Measurements from ENCODE around the gene SMC1B. TPM values are rescaled to one million over a fixed set of nuclear protein-coding genes. Genes with fewer than 3 reads are reported as not detected.
"Not testable (repeated sequence)": the region's sequence is repeated elsewhere in the genome, so short reads cannot be mapped to it uniquely, and the experiment has no call there.

SMC1B gene
- total RNA-seq, 2 donors from 2014 or later, result not detected

- H3K27ac ChIP-seq, result peak overlapping the region; percentile 43 to 75
- TF ChIP-seq, protein P1, sequence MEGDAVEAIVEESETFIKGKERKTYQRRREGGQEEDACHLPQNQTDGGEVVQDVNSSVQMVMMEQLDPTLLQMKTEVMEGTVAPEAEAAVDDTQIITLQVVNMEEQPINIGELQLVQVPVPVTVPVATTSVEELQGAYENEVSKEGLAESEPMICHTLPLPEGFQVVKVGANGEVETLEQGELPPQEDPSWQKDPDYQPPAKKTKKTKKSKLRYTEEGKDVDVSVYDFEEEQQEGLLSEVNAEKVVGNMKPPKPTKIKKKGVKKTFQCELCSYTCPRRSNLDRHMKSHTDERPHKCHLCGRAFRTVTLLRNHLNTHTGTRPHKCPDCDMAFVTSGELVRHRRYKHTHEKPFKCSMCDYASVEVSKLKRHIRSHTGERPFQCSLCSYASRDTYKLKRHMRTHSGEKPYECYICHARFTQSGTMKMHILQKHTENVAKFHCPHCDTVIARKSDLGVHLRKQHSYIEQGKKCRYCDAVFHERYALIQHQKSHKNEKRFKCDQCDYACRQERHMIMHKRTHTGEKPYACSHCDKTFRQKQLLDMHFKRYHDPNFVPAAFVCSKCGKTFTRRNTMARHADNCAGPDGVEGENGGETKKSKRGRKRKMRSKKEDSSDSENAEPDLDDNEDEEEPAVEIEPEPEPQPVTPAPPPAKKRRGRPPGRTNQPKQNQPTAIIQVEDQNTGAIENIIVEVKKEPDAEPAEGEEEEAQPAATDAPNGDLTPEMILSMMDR (IDR thresholded peaks at IDR 0.05), result no peak
- no peak for DNase-seq (ENCODE audit: low spot score)
- peaks cover 18% of the 10 kb centered on the region for H3K36me3 ChIP-seq
- peaks cover 0 to 38% of the 10 kb centered on the region in 2 donors for H3K4me1 ChIP-seq
- H3K27me3 ChIP-seq, result no peaks in the 10 kb centered on the region
- H3K4me3 ChIP-seq, result no peak overlapping the region
- H3K9me3 ChIP-seq, result no peaks in the 10 kb centered on the region
These were observed 81.9 kb downstream of the SMC1B start for GRCh38 chr22:45331486-45331885.

DNA sequence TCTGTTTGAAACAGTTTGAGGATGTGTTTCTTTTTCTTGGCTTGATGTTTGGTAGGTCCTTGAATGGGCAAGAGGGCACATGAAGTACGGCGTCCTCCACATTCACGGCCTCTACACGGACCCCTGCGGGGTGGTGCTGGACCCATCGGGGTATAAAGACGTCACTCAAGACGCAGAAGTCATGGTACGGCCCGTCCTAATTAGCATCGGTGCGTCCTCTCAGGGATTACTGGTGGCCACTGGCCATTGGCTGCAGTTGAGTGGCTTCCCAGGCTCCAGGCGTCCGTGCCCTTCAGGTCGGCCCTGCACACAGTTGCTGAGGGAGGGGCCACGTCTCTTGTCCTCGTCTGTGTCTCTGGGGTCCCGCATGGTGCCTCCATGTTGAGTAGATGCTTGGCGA is 82.9 kb downstream of the SMC1B start:
- DNase-seq (ENCODE audit: low spot score), result no peak
- Histone ChIP-seq H3K4me3 (no peak overlapping the region), H3K4me1 (peaks cover 0 to 29% of the 10 kb centered on the region in 2 donors), H3K36me3 (peaks cover 25% of the 10 kb centered on the region), H3K9me3 (no peaks in the 10 kb centered on the region), H3K27me3 (no peaks in the 10 kb centered on the region), H3K27ac (peak overlapping the region; percentile 43 to 75)
- TF ChIP-seq, protein P1 (IDR thresholded peaks at IDR 0.05), result no peak

- H3K9me3 ChIP-seq, result no peaks in the 10 kb centered on the region
- H3K27me3 ChIP-seq, result no peaks in the 10 kb centered on the region
- peaks cover 28% of the 10 kb centered on the region for H3K36me3 ChIP-seq
- peak overlapping the region; percentile 75 to 82 for H3K27ac ChIP-seq
- TF ChIP-seq, protein P1 (IDR thresholded peaks at IDR 0.05), result no peak
- no peak for DNase-seq (ENCODE audit: low spot score)
- H3K4me1 ChIP-seq, result peaks cover 0 to 21% of the 10 kb centered on the region in 2 donors
- no peak overlapping the region for H3K4me3 ChIP-seq
These were observed 83.9 kb downstream of the SMC1B start for GRCh38 chr22:45329530-45329936.

GRCh38 chr22:45328822-45329529 is 84.4 kb downstream of the SMC1B start:
- Histone ChIP-seq H3K4me1 (peaks cover 0 to 19% of the 10 kb centered on the region in 2 donors), H3K4me3 (no peak overlapping the region), H3K27me3 (no peaks in the 10 kb centered on the region), H3K9me3 (no peaks in the 10 kb centered on the region), H3K27ac (peak overlapping the region; percentile 75 to 82), H3K36me3 (peaks cover 33% of the 10 kb centered on the region)
- DNase-seq (ENCODE audit: low spot score), result no peak
- TF ChIP-seq, protein P1 (IDR thresholded peaks at IDR 0.05), result no peak

GRCh38 chr22:45328261-45328660 is 85.1 kb downstream of the SMC1B start:
- H3K27me3 ChIP-seq; H3K9me3 ChIP-seq; DNase-seq (ENCODE audit: low spot score); H3K4me3 ChIP-seq: not testable (repeated sequence)
- peaks cover 40% of the 10 kb centered on the region for H3K36me3 ChIP-seq
- H3K27ac ChIP-seq, result peak overlapping the region; percentile 75 to 82
- peaks cover 0 to 14% of the 10 kb centered on the region in 2 donors for H3K4me1 ChIP-seq

DNA sequence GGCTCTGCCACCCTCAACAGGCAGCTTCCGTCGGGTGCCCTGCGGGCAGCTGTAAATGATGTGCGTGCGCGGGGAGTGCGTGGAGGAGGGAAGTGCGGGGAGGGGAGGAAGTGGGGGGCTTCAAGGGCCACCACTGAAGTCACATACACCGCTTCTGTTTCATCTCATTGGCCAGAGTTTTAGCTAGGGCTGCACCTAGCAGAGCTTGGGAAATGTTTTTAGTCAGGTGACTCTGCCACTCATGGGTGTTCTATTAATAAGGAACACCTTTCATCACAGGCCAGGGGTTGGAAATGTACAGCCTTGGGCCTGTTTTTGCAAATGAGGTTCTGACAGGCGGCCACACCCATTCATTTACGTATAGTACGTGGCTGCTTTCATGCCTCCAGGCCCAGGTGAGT is 89.1 kb downstream of the SMC1B start:
- Histone ChIP-seq H3K4me1 (peaks cover 0 to 23% of the 10 kb centered on the region in 2 donors), H3K9me3 (no peaks in the 10 kb centered on the region), H3K27me3 (no peaks in the 10 kb centered on the region), H3K27ac (no peak overlapping the region), H3K36me3 (peaks cover 38% of the 10 kb centered on the region), H3K4me3 (no peak overlapping the region)
- TF ChIP-seq, protein P1 (IDR thresholded peaks at IDR 0.05), result no peak
- no peak for DNase-seq (ENCODE audit: low spot score)

All from right atrium auricular region (tissue), 2 donors.